Spleen (tissue), 7 donors: ENCODE results near the gene ZNF197.
"Not testable (repeated sequence)": the region's sequence is repeated elsewhere in the genome, so short reads cannot be mapped to it uniquely, and the experiment has no call there.

Experiments
- CTCF ChIP-seq, 11 experiments: fragments of 200-600 bp in 7 of 11; fragments of 450-650 bp in 4 of 11; sonication (generic) in 4 of 11; IDR thresholded peaks in 8 of 11; conservative IDR thresholded peaks in 3 of 11; 1 replicate in 7 of 11; 2 replicates in 4 of 11; pipeline versions ENCODE4 v1.4.0 to v1.8.0; 2016 to 2021; ENCODE audit warnings: antibody characterized with exemption in 11 of 11, inconsistent platforms in 4 of 11, mild to moderate bottlenecking in 1 of 11
- POLR2A ChIP-seq, 3 donors: fragments of 450-650 bp; IDR thresholded peaks; one replicate each; pipeline ENCODE4 v1.5.1; 2017; ENCODE audit warnings: antibody characterized with exemption in 3 of 3, mild to moderate bottlenecking in 1 of 3
- donor health status: DM: no; HTN: no; CAD: no; lungs with moderate emphysema.
- donor health status: DM: no; HTN: no; CAD: no.
- donor health status: DM: no; HTN: no; CAD: no.

DNA sequence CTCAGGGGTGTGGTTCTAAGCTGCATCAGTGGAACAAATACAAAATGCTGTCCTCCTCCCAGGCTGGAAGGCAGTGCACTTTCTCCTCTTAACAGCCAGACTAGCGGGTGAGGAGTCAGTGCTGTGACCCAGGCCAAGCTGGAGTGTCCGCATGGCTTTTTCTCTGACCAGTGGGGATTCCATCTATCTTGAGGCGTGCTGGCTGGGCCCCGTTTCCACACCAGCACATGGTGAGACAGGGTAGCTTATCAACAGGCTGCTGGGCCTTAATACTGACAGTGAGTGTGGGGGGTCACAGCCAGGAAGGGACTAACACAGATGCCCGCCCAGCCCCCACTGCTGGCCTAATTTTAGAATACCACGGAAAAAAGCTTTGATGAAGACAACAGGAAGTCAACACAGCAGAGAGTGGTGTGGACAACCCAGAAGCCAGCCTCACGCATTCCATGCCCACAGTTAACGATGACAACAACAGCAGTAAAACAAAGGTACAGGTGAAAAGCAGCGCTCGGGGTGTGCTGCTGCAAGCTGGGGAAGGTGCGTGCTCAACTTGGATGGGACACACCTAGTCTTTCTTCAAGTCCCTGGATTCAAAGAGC lies 47.4 kb upstream of the ZNF197 start:
- not testable (repeated sequence) for TF ChIP-seq CTCF (IDR thresholded peaks at IDR 0.05 in 8 of 11, conservative IDR thresholded peaks at IDR 0.05 in 3 of 11); POLR2A (IDR thresholded peaks at IDR 0.05)
